SJSA1 (cell line): ENCODE measurements around the gene ZBTB16. TPM values are rescaled to one million over a fixed set of nuclear protein-coding genes. Genes with fewer than 3 reads are reported as not detected.
A peak's percentile ranks its signal among the peaks of the same experiment; 100 is the strongest.
"Not testable (repeated sequence)": the region's sequence is repeated elsewhere in the genome, so short reads cannot be mapped to it uniquely, and the experiment has no call there.

Experiments
- DNase-seq, 2 experiments: peaks; one replicate each; pipeline ENCODE4 v3.0.0-alpha.2; 2015 to 2020; ENCODE audit warnings: low spot score in 2 of 2, low read depth in 1 of 2
- H3K27ac ChIP-seq: fragments of 250-450 bp; sonication (Bioruptor Pico); 2 replicates; pipeline ENCODE4 v1.5.1; 2020; ENCODE audit warnings: mild to moderate bottlenecking, moderate library complexity
- H3K27me3 ChIP-seq: fragments of 250-450 bp; sonication (Bioruptor Pico); replicated peaks from 2 replicates; pipeline ENCODE4 v1.5.1; 2020; ENCODE audit warnings: mild to moderate bottlenecking, moderate library complexity
- H3K36me3 ChIP-seq: fragments of 250-450 bp; sonication (Bioruptor Pico); 2 replicates; pipeline ENCODE4 v1.5.1; 2020; ENCODE audit warnings: mild to moderate bottlenecking
- H3K4me1 ChIP-seq: fragments of 250-450 bp; sonication (Bioruptor Pico); replicated peaks from 2 replicates; pipeline ENCODE4 v1.6.1; 2021; ENCODE audit warnings: mild to moderate bottlenecking
- H3K4me3 ChIP-seq: fragments of 250-450 bp; sonication (Bioruptor Pico); 2 replicates; pipeline ENCODE4 v1.5.1; 2020; ENCODE audit warnings: mild to moderate bottlenecking
- H3K9me3 ChIP-seq: fragments of 250-450 bp; sonication (Bioruptor Pico); replicated peaks from 2 replicates; pipeline ENCODE4 v1.5.1; 2020; ENCODE audit warnings: mild to moderate bottlenecking
- total RNA-seq: library from RNA; depleted of rRNA; stranded (reverse); fragments of >200 nt; shearing (Covaris generic); gene quantifications from 2 replicates; pipeline ENCODE4 v1.2.3, GENCODE V29; 2014

ZBTB16 gene
- total RNA-seq, 1 experiment from 2014 or later, result not detected

DNA sequence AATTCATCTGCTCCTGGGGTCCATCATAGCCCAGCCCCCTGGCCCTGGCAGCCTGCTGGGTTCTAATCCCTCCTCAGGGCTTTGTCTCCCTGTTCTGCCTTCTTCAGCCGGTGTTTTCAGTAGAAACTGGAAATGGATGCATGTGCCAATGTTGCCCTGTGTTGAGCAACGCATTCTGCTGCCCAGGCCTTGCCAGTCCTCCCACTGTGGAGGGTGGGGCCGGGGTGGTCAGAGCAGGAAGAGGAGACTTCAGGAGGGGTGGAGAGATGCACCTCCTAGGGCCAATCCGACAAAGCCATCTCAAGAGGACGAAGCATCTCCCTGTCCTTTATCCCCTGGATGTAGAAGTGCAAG, 27.6 kb upstream of the ZBTB16 start:
- no peaks in the 10 kb centered on the region for H3K9me3 ChIP-seq
- no peaks in the 10 kb centered on the region for H3K36me3 ChIP-seq
- H3K27ac ChIP-seq, result no peak overlapping the region
- H3K4me1 ChIP-seq, result no peaks in the 10 kb centered on the region; the same call in 1 of the 2 replicates
- DNase-seq, result no peak
- H3K4me3 ChIP-seq, result no peak overlapping the region
- H3K27me3 ChIP-seq, result 0 out of 2 replicates have a peak, but pooled peaks cover 2% of the 10 kb centered on the region

GRCh38 chr11:114033066-114033465, 26.4 kb upstream of the ZBTB16 start:
- no peak for DNase-seq
- H3K36me3 ChIP-seq, result no peaks in the 10 kb centered on the region
- H3K9me3 ChIP-seq, result no peaks in the 10 kb centered on the region
- no peak overlapping the region for H3K27ac ChIP-seq
- no peaks in the 10 kb centered on the region; the same call in 1 of the 2 replicates for H3K4me1 ChIP-seq
- 0 out of 2 replicates have a peak, but pooled peaks cover 2% of the 10 kb centered on the region for H3K27me3 ChIP-seq
- no peak overlapping the region for H3K4me3 ChIP-seq

DNA sequence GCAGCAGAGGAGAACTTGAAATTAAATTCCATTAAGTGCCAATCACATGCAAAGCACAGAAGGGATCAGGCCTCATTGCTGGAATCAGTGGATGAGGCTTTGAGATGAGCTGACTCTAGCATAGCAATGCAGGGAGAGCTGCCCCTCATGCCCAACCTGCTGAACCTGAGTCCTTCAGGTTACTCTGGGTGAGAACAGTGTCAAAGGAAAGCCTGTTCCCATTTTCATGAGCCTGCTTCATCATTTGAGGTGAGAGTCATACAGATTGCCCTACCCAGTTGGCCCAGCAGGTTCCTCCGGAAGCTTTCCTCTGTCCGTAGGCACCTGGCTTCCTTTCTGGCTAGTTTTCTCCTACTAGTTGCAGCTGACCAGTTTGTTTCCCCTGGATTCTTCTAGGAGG, 25.9 kb upstream of the ZBTB16 start:
- Histone ChIP-seq H3K27ac (no peak overlapping the region), H3K4me1 (no peaks in the 10 kb centered on the region; the same call in 1 of the 2 replicates)

DNA sequence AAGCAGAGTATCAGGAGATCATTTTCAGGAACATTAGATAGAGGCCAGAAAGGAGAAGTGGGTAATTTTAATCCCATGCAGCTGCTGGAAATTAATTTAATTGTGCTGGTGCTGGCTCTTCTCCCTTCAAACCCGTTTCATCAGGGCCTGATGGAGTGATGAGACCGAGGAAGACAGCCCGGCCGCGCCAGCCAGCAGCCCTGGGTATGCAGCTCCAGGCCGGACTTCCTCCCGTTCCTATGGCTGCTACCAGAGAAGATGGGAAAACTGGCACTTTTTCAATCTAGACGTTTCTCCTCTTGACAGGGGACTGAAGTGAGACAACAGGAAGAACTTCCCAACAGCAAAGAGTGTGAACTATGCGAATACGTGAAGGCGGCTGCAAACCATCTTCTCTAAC, 24.6 kb upstream of the ZBTB16 start:
- H3K4me1 ChIP-seq, result no peaks in the 10 kb centered on the region; the same call in 1 of the 2 replicates
- DNase-seq, result no peak
- 0 out of 2 replicates have a peak, but pooled peaks cover 2% of the 10 kb centered on the region for H3K27me3 ChIP-seq
- no peaks in the 10 kb centered on the region for H3K36me3 ChIP-seq
- no peaks in the 10 kb centered on the region for H3K9me3 ChIP-seq
- no peak overlapping the region for H3K27ac ChIP-seq
- H3K4me3 ChIP-seq, result no peak overlapping the region

More for the DNA sequence above, 25.9 kb upstream of the ZBTB16 start:
- Histone ChIP-seq H3K9me3 (no peaks in the 10 kb centered on the region), H3K36me3 (no peaks in the 10 kb centered on the region), H3K4me3 (no peak overlapping the region), H3K27me3 (0 out of 2 replicates have a peak, but pooled peaks cover 2% of the 10 kb centered on the region)
- no peak for DNase-seq

DNA sequence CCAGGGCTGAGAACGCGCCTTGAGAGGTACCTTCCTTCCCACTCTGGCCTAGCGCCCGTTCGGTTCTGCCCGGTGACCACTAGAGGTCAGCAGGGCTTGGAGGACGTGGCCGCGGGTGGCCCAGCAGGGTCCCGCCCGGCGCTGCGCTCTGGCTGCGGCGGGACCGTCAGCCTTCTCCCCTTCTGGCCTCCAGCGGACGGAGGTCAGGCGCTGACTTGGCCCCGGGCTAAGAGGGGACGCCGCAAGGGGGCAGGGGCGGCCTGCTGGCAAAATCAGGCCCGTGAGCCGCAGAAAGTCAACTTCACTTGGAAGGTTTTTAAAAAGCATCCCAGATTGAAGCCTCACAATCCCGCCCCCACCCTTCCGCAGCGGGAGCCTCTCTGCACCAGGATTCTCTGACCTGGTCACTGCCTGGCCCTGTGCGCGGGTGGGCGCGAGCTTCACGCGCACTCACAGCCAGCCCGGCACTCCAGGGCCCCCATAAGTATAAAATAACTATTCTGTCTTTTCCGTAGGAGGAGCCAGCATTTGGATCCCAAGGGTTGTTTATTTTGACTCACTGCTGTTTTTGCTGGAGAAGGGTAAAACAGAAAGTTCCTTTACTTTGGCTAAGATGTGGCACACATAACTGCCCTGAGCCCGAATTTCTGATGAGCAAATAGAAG, 23.2 kb upstream of the ZBTB16 start:
- DNase-seq, result peak; percentile 4 to 42
- Histone ChIP-seq H3K27me3 (0 out of 2 replicates have a peak, but pooled peaks cover 2% of the 10 kb centered on the region), H3K4me1 (no peaks in the 10 kb centered on the region; the same call in 1 of the 2 replicates), H3K9me3 (no peaks in the 10 kb centered on the region), H3K4me3 (no peak overlapping the region), H3K27ac (no peak overlapping the region), H3K36me3 (no peaks in the 10 kb centered on the region)

DNA sequence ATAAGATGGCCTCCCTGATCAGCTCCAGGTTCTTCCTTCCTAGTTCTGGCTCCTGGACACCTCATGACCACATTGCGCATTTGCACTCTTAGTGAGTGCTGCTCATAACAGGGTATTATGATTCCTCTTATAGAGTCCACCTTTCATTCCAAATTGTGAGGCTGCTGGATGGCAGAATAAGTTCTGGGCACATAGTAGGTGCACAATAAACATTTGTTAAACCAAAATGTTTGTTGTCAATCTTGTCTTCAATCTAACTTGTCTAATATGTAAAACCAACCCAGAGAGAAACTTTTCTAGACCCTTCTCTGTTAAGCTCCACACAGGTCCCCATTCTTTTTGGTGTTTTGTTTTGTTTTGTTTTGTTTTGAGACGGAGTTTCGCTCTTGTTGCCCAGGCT, 22.6 kb upstream of the ZBTB16 start:
- DNase-seq, result no peak
- H3K27ac ChIP-seq, result no peak overlapping the region
- 0 out of 2 replicates have a peak, but pooled peaks cover 2% of the 10 kb centered on the region for H3K27me3 ChIP-seq
- no peaks in the 10 kb centered on the region; the same call in 1 of the 2 replicates for H3K4me1 ChIP-seq
- H3K4me3 ChIP-seq, result no peak overlapping the region
- no peaks in the 10 kb centered on the region for H3K9me3 ChIP-seq
- H3K36me3 ChIP-seq, result no peaks in the 10 kb centered on the region

DNA sequence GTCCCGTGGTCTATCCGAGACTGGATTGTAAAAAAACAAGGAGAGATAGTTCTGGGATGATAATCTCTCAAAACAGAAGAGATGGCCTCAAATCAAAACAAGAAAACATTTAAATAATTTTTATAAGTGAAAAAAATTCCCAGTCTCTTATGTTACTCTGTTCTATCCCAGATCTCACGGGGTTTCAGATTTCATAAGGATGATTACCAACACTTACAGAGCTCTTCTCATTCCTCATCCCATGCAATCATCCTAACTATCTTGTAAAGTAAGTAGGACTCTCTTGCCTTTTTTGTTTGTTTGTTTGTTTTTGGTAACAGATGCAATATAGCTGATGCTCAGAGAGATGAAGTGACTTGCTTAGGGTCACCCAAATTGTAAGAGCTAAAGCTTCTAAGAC, 20.0 kb upstream of the ZBTB16 start:
- H3K4me3 ChIP-seq, result no peak overlapping the region
- no peak overlapping the region for H3K27ac ChIP-seq
- H3K36me3 ChIP-seq, result no peaks in the 10 kb centered on the region
- H3K9me3 ChIP-seq, result no peaks in the 10 kb centered on the region
- no peak for DNase-seq
- no peaks in the 10 kb centered on the region; the same call in 1 of the 2 replicates for H3K4me1 ChIP-seq
- H3K27me3 ChIP-seq, result 0 out of 2 replicates have a peak, but pooled peaks cover 2% of the 10 kb centered on the region

DNA sequence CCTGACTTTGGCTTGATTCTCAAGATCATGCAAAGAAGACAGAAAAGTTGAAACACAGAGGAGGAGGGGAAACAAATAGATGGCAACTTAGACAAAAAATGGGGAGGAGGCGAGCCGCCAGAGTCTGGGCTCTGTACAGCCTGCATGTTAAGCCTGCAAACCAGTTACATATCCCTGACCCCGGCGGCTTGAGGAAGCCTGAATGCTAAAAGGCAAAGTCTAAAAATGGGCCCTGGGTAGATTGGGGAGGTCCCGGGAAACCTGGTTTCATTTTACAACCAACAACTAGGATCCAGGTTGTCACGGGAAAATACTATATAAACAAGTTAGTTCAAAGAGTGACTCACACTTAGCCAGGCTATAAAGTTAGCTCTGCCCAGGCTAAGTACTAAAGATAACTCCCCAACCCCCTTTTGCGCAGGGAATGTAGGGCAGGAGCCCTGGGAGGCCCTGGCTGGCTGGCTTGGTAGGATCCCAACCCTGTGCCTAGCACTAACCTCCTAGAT, 18.8 kb upstream of the ZBTB16 start:
- Histone ChIP-seq H3K27me3 (0 out of 2 replicates have a peak, but pooled peaks cover 2% of the 10 kb centered on the region), H3K9me3 (no peaks in the 10 kb centered on the region), H3K36me3 (no peaks in the 10 kb centered on the region), H3K27ac (no peak overlapping the region), H3K4me1 (no peaks in the 10 kb centered on the region; the same call in 1 of the 2 replicates), H3K4me3 (no peak overlapping the region)
- no peak for DNase-seq

GRCh38 chr11:114042234-114042633, 17.3 kb upstream of the ZBTB16 start:
- DNase-seq, result no peak
- Histone ChIP-seq H3K27me3 (no peaks in the 10 kb centered on the region), H3K4me3 (no peak overlapping the region), H3K27ac (no peak overlapping the region), H3K9me3 (no peaks in the 10 kb centered on the region), H3K4me1 (no peaks in the 10 kb centered on the region), H3K36me3 (no peaks in the 10 kb centered on the region)

DNA sequence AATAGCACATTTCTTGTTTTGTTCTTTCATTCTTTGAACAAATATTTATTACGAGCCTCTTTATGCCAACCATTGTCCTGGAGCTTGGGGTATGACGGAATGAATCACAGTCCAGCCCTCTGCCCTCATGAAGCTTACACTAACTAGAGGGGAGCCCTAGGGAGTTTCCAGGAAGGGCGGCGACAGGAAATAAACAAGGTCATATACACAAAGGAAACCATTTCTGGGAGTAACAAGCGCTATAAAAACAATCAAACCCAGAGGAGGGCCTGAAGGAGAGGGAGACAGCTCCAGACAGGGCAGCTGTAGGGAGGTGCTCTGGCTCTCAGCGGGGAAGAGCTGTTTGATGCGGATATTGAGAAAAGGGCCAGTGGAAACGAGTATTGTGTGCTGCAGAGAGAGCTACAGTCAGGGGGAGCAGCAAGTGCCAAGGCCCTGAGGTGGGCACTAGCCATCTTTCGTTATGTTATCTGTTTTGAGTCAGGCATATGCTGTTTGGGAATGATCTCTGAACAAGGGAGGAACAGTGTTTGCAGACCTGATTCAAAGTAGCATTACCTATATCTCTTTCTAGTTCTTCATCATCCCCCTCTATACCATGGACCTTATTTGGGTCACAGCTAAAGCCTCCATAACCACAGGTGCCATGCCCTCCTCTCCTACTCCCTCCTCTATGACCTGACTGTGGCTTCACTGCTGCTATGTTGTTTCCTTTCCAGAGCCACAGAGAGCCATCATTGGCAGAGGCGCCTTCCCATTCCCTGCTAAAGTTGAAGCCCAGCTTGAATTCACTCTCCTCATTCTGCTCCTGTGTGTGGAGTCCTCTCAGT, 15.3 kb upstream of the ZBTB16 start:
- no peak overlapping the region for H3K27ac ChIP-seq
- H3K4me1 ChIP-seq, result no peaks in the 10 kb centered on the region
- DNase-seq, result peak in 1 of 2 experiments; percentile 4
- H3K27me3 ChIP-seq, result no peaks in the 10 kb centered on the region
- no peaks in the 10 kb centered on the region for H3K36me3 ChIP-seq
- no peaks in the 10 kb centered on the region for H3K9me3 ChIP-seq
- no peak overlapping the region for H3K4me3 ChIP-seq

DNA sequence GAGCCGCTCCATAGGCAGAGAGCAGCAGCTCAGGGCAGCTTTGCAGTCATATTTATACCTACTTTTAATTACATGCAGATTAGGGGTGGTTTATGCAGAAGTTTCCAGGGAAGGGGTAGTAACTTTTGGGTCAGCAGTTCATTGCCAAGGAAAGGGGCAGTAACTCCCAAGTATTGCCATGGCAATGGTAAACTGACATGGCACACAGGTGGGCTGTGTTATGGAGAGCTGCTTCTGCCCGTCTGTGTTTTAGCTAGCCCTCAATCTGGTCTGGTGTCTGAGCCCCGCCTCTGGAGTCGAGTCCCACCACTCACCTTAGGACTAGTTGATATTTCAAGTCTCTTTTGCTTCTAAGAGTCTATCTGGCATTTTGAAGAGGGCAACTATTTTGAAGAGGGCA, 12.2 kb upstream of the ZBTB16 start:
- H3K4me3 ChIP-seq, result no peak overlapping the region
- H3K27me3 ChIP-seq, result no peaks in the 10 kb centered on the region

DNA sequence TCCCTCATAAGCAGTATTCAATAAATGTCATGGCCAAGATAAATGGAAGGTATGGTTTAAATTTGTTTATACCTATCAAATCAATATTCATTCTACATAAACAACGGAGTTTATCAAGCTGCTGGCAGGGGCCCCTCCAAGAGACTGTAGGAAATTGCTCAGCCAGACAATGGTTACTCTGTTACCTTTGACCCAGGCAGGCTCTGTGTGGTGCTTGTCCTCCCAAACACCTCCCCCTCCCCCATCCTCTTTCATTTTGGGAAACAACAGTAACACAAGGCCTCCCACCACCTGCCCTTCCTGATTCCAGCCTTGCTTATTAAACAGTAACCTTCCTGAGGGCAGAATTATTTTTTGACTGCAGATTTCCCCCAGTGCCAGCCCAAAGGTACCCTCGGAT, 10.5 kb upstream of the ZBTB16 start:
- Histone ChIP-seq H3K4me1 (no peaks in the 10 kb centered on the region), H3K9me3 (no peaks in the 10 kb centered on the region), H3K27me3 (no peaks in the 10 kb centered on the region), H3K36me3 (no peaks in the 10 kb centered on the region), H3K27ac (no peak overlapping the region), H3K4me3 (no peak overlapping the region)
- no peak for DNase-seq

More for the DNA sequence above, 12.2 kb upstream of the ZBTB16 start:
- Histone ChIP-seq H3K4me1 (no peaks in the 10 kb centered on the region), H3K27ac (no peak overlapping the region), H3K9me3 (no peaks in the 10 kb centered on the region), H3K36me3 (no peaks in the 10 kb centered on the region)
- no peak for DNase-seq

- not testable (repeated sequence) for H3K36me3 ChIP-seq
These were observed 9.7 kb upstream of the ZBTB16 start for GRCh38 chr11:114049766-114050165.

More at GRCh38 chr11:114049766-114050165, 9.7 kb upstream of the ZBTB16 start:
- not testable (repeated sequence) for H3K27ac ChIP-seq, H3K9me3 ChIP-seq, DNase-seq, H3K27me3 ChIP-seq, H3K4me1 ChIP-seq, H3K4me3 ChIP-seq
